Lung (tissue), 12 donors: ENCODE data around the gene RNF144A. TPM values are rescaled to one million over a fixed set of nuclear protein-coding genes. Genes with fewer than 3 reads are reported as not detected.

Experiments used
- ATAC-seq: fragments of 200-7000 bp; cut with Tn5 transposase; one replicate; pipeline ENCODE4 v1.9.1; 2020; ENCODE audit warnings: moderate number of reproducible peaks; ENCODE audit not compliant: insufficient read depth, low FRiP score
- DNase-seq, 3 donors: peaks; one replicate each; pipeline ENCODE4 v3.0.0-alpha.2; 2013 to 2017
- H3K27ac ChIP-seq, 2 donors: one replicate each; pipeline ENCODE4 v1.5.1; 2013; ENCODE audit warnings: mild to moderate bottlenecking in 2 of 2, moderate library complexity in 2 of 2, control low read depth in 1 of 2, inconsistent platforms in 1 of 2, low read depth in 1 of 2, low read length in 1 of 2
- H3K27me3 ChIP-seq, 3 donors: one replicate each; pipeline ENCODE4 v1.5.1; 2013; ENCODE audit warnings: low read length in 2 of 3; ENCODE audit not compliant: control insufficient read depth in 3 of 3, insufficient read depth in 3 of 3
- H3K36me3 ChIP-seq, 4 donors: one replicate each; pipeline ENCODE4 v1.5.1; 2013; ENCODE audit warnings: low read length in 4 of 4, mild to moderate bottlenecking in 1 of 4, moderate library complexity in 1 of 4; ENCODE audit not compliant: control insufficient read depth in 4 of 4, insufficient read depth in 4 of 4
- H3K4me1 ChIP-seq, 5 donors: one replicate each; pipeline ENCODE4 v1.5.1; 2013; ENCODE audit warnings: low read length in 5 of 5, mild to moderate bottlenecking in 2 of 5, moderate library complexity in 1 of 5; ENCODE audit not compliant: control insufficient read depth in 5 of 5, insufficient read depth in 5 of 5
- H3K4me3 ChIP-seq: one replicate; pipeline ENCODE4 v1.5.1; 2013; ENCODE audit warnings: mild to moderate bottlenecking, control low read depth, moderate library complexity
- H3K9ac ChIP-seq, 2 donors: one replicate each; pipeline ENCODE4 v1.5.1; 2013; ENCODE audit warnings: low read length in 2 of 2, control low read depth in 1 of 2; ENCODE audit not compliant: insufficient read depth in 1 of 2
- H3K9me3 ChIP-seq, 4 donors: one replicate each; pipeline ENCODE4 v1.5.1; 2013; ENCODE audit warnings: low read length in 3 of 4, mild to moderate bottlenecking in 1 of 4, moderate library complexity in 1 of 4; ENCODE audit not compliant: control insufficient read depth in 4 of 4, insufficient read depth in 3 of 4
- CTCF ChIP-seq: IDR thresholded peaks from 2 replicates; pipeline ENCODE4 v1.5.1; 2012; ENCODE audit warnings: mild to moderate bottlenecking; ENCODE audit errors: control extremely low read depth, extremely low read depth
- WGBS, 2 donors: extraction: QIAGEN DNeasy Blood & Tissue Kit; methylation state at CpG; one replicate each; pipeline ENCODE4 v1.1.7; 2013; 5-methylcytosine and 5-hydroxymethylcytosine counted together
- polyA plus RNA-seq, 2 donors: library from polyadenylated mRNA; stranded (reverse); fragments of 200-250 nt; gene quantifications; one replicate each; pipeline ENCODE4 v1.2.1, GENCODE V29; 2013
- total RNA-seq, 2 donors: library from RNA; depleted of rRNA in 1 of 2; stranded (reverse); fragments of >200 nt in 1 of 2; gene quantifications; one replicate each; pipeline ENCODE4 v1.2.1, GENCODE V29; 2014 to 2021
- donor health status: control.
- donor health status: control.
- donor health status: Bipolar disorder and iron deficiency.
- donor health status: healthy.
- donor health status: DM: yes; HTN: yes; CAD: no.

The RNF144A gene
- total and polyA plus RNA-seq, 4 donors, result 2.7 to 25.3 (median 5.8) TPM

DNA sequence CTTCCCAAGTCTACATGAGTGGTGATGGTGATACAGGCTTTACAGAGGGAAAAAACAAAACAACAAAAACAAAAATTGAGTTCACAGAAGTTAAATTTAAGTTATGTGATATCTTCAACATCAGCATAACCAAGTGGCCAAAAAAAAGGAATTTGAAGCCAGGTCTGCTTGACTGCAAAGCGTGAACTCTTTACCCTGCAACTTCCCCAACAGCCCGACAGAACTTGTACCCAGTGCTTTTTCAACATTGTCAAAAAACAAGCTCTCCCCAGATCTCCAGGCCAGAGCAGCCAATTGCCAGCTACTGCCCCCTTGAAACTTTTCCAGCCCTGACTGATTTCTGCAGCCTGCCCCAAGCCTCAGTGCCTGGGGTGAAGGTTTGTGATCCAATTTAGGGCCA lies 76.7 kb downstream of the RNF144A start:
- DNase-seq (no peak), ATAC-seq (no peak)
- Histone ChIP-seq H3K9me3 (peaks cover 0 to 6% (median 0%) of the 10 kb centered on the region in 4 donors), H3K27me3 (no peaks in the 10 kb centered on the region), H3K36me3 (peaks cover 0 to 4% (median under 1%) of the 10 kb centered on the region in 4 donors), H3K9ac (no peak overlapping the region), H3K4me3 (no peak overlapping the region), H3K27ac (no peak overlapping the region), H3K4me1 (peaks cover 4 to 37% (median 10%) of the 10 kb centered on the region in 5 donors)
- 19 to 46% methylated on average over 2 of the region's 2 CpGs for WGBS, 2 donors
- TF ChIP-seq CTCF, result no peak

- Histone ChIP-seq H3K9me3 (peaks cover 0 to 6% (median 0%) of the 10 kb centered on the region in 4 donors), H3K9ac (no peak overlapping the region), H3K27me3 (no peaks in the 10 kb centered on the region), H3K36me3 (peaks cover 0 to 4% (median 0%) of the 10 kb centered on the region in 4 donors), H3K4me3 (no peak overlapping the region), H3K4me1 (peaks cover 4 to 41% (median 10%) of the 10 kb centered on the region in 5 donors), H3K27ac (peak overlapping the region in 1 of 2 donors; percentile 7)
- DNase-seq, result no peak
- WGBS, 2 donors, result 86 to 88% methylated on average over 12 of the region's 12 CpGs
- no peak for ATAC-seq
- TF ChIP-seq CTCF, result no peak
Observed at GRCh38 chr2:6994536-6995128, 77.4 kb downstream of the RNF144A start.

DNA sequence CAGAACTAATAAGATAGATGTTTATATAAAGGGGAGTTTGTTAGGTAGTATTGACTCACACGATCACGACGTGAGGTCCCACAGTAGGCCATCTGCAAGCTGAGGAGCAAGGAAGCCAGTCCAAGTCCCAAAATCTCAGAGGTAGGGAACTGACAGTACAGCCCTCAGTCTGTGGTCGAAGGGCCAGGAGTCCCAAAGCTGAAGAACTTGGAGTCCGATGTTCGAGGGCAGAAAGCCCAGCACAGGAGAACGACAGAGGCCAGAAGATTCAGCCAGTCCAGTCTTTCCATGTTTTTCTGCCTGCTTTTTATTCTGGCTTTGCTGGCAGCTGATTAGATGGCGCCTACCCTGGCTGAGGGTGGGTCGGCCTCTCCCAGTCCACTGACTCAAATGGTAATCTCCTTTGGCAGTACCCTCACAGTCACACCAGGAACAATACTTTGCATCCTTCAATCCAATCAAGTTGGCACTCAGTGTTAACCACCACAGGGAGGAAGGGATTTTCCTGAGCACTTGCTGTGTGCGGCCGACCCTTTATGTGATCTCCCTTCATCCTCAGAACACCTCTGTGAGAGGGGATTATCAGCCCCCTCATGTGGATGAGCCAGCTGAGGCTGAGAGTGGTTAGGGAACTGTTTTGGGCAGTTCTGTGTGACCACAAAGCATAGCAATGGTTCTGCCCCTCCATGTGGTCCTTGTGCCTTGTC lies 78.3 kb downstream of the RNF144A start:
- 84 to 94% methylated on average over 11 of the region's 11 CpGs for WGBS, 2 donors
- ATAC-seq (no peak), DNase-seq (no peak)
- H3K9me3 ChIP-seq, result peaks cover 0 to 6% (median 0%) of the 10 kb centered on the region in 4 donors
- TF ChIP-seq CTCF, result no peak
- H3K36me3 ChIP-seq, result peaks cover 0 to 4% (median 0%) of the 10 kb centered on the region in 4 donors
- peaks cover 4 to 41% (median 10%) of the 10 kb centered on the region in 5 donors for H3K4me1 ChIP-seq
- no peak overlapping the region for H3K27ac ChIP-seq
- no peak overlapping the region for H3K4me3 ChIP-seq
- H3K27me3 ChIP-seq, result no peaks in the 10 kb centered on the region
- H3K9ac ChIP-seq, result no peak overlapping the region
